HFFc6 (cell line): Measurements from ENCODE around the gene GLB1L3. TPM values are rescaled to one million over a fixed set of nuclear protein-coding genes. Genes with fewer than 3 reads are reported as not detected.

Experiments used
- DNase-seq: peaks from one replicate; pipeline ENCODE4 v3.0.0-alpha.2; 2018
- H3K27ac Mint-ChIP-seq: 2 replicates; pipeline ENCODE4 v1.8.0; 2020; ENCODE audit warnings: mild to moderate bottlenecking, mixed read lengths
- H3K27me3 Mint-ChIP-seq: 2 replicates; pipeline ENCODE4 v1.8.0; 2021; ENCODE audit warnings: mild to moderate bottlenecking, moderate library complexity, mixed read lengths; ENCODE audit not compliant: insufficient read depth
- H3K36me3 Mint-ChIP-seq: 2 replicates; pipeline ENCODE4 v1.8.0; 2021; ENCODE audit warnings: low read depth, mixed read lengths
- H3K4me1 Mint-ChIP-seq: 2 replicates; pipeline ENCODE4 v1.8.0; 2020; ENCODE audit warnings: low read depth, mixed read lengths
- H3K4me3 Mint-ChIP-seq: 2 replicates; pipeline ENCODE4 v1.8.0; 2020; ENCODE audit warnings: mild to moderate bottlenecking, moderate library complexity, mixed read lengths
- H3K9me3 Mint-ChIP-seq: 2 replicates; pipeline ENCODE4 v1.8.0; 2020; ENCODE audit warnings: mild to moderate bottlenecking, mixed read lengths
- total RNA-seq, 6 experiments: library from RNA; stranded (reverse); fragmentation: NEBNext Ultra II Directional; extraction: Animal tissue kit (Norgen Biotek cat#: 25700); gene quantifications; 2 replicates in 1 of 6; 3 replicates in 5 of 6; pipeline ENCODE4 v1.2.3, GENCODE V29; 2021
- TF ChIP-seq, protein P1 (sequence below): fragments of 200-600 bp; sonication (generic); IDR thresholded peaks from 2 replicates; pipeline ENCODE4 v1.5.0; 2021; ENCODE audit warnings: antibody characterized with exemption, mild to moderate bottlenecking

GLB1L3 gene
- total RNA-seq, 6 experiments from 2014 or later, result not detected

GRCh38 chr11:134345237-134345550 is 69.0 kb downstream of the GLB1L3 start:
- no peaks in the 10 kb centered on the region for H3K4me1 Mint-ChIP-seq
- H3K9me3 Mint-ChIP-seq, result peaks cover 27% of the 10 kb centered on the region; the same call in 1 of the 2 replicates
- TF ChIP-seq, protein P1, sequence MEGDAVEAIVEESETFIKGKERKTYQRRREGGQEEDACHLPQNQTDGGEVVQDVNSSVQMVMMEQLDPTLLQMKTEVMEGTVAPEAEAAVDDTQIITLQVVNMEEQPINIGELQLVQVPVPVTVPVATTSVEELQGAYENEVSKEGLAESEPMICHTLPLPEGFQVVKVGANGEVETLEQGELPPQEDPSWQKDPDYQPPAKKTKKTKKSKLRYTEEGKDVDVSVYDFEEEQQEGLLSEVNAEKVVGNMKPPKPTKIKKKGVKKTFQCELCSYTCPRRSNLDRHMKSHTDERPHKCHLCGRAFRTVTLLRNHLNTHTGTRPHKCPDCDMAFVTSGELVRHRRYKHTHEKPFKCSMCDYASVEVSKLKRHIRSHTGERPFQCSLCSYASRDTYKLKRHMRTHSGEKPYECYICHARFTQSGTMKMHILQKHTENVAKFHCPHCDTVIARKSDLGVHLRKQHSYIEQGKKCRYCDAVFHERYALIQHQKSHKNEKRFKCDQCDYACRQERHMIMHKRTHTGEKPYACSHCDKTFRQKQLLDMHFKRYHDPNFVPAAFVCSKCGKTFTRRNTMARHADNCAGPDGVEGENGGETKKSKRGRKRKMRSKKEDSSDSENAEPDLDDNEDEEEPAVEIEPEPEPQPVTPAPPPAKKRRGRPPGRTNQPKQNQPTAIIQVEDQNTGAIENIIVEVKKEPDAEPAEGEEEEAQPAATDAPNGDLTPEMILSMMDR, result no peak
- no peak for DNase-seq
- peaks cover 1% of the 10 kb centered on the region; the same call in 1 of the 2 replicates for H3K27me3 Mint-ChIP-seq
- no peaks in the 10 kb centered on the region for H3K36me3 Mint-ChIP-seq
- no peak overlapping the region for H3K4me3 Mint-ChIP-seq
- no peak overlapping the region for H3K27ac Mint-ChIP-seq

DNA sequence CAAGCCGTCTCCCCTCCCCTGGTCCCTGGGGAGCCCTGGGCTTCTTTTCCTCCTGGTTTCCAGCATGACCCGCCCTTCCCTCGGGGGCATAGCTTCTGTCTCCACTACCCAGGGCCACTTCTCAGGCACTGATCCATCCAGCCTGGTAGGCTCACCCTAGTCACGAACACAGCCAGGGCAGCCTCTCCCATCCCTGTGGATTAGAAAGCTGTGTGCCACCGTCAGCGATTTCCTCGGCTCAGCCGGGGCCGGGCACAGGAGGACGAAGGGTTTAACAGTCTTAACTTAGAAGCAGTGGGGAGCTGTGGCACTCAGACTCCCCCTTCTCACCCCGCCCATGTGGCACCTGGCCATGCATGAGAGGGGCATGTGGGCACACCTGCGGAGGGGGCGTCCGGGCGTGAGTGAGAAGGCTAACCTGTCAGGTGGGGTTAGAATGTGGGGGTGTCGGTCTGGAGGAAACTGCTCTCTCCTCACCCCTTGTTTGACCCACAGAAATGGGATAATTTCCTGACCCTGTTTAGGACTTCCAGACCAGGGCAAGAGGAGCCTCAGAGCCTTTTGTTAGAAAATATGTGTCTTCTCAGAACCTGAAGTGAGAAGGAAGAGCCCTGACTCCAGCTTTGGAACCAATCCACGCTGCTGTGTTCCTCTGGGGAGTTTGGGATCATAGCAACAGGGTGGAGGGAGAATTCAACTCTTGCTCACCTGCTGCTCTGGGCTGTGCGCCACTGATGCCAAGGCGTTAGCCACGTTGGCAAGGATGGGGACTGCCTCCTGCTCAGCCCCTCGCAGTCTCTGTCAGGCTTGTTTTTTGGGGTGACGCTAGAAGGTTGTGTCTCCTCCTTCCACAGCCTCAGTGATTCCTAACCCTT is 70.2 kb downstream of the GLB1L3 start:
- Mint-ChIP-seq H3K27me3 (peaks cover 1% of the 10 kb centered on the region; the same call in 1 of the 2 replicates), H3K27ac (no peak overlapping the region), H3K9me3 (peaks cover 21% of the 10 kb centered on the region; the same call in 1 of the 2 replicates), H3K36me3 (no peaks in the 10 kb centered on the region), H3K4me3 (no peak overlapping the region), H3K4me1 (no peaks in the 10 kb centered on the region)
- TF ChIP-seq, protein P1, result no peak
- no peak for DNase-seq

DNA sequence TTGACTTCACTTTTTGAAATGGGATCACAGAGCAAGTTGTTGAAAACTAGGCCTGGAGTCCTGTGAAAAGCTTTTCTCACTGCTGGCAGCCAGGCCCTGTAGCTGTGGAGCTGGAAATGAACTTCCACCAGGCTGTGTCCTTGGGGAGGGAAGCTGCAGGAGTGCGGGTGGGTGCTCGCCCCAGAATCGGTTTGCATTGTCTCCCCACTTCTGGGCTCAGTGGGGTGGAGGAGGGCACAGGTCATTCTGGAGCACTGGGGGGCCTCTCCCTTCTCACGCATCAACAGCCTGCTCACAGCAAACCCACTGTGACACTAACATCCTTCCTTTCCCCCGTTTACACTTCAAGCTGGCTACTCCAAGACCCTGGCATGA is 70.8 kb downstream of the GLB1L3 start:
- Mint-ChIP-seq H3K4me3 (no peak overlapping the region), H3K27me3 (peaks cover 1% of the 10 kb centered on the region; the same call in 1 of the 2 replicates), H3K4me1 (no peaks in the 10 kb centered on the region), H3K9me3 (peaks cover 20% of the 10 kb centered on the region; the same call in 1 of the 2 replicates), H3K36me3 (no peaks in the 10 kb centered on the region), H3K27ac (no peak overlapping the region)
- no peak for DNase-seq
- TF ChIP-seq, protein P1, result no peak

DNA sequence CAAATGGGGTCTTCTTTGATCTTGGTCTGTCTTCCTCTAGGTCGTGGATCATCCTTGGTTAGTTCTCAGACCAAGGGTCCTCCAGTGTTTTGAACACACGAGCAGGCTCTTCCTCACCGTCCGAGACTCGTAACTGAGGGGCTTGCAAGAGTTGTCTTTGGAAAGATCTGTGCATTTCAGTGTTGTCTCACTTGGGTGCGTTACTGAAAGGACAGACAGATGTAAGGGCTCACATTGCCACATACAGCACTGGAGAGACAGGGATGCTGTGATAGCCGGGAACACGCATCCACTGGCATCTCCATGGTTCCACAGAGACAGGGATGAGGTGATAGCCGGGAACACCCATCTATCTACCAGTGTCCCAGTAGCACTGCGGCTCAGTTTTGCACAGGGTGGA is 71.3 kb downstream of the GLB1L3 start:
- H3K27ac Mint-ChIP-seq, result no peak overlapping the region
- peaks cover 1% of the 10 kb centered on the region; the same call in 1 of the 2 replicates for H3K27me3 Mint-ChIP-seq
- H3K9me3 Mint-ChIP-seq, result peaks cover 24% of the 10 kb centered on the region; the same call in 1 of the 2 replicates
- no peaks in the 10 kb centered on the region for H3K36me3 Mint-ChIP-seq
- DNase-seq, result no peak
- no peaks in the 10 kb centered on the region for H3K4me1 Mint-ChIP-seq
- no peak overlapping the region for H3K4me3 Mint-ChIP-seq
- TF ChIP-seq, protein P1, result no peak

DNA sequence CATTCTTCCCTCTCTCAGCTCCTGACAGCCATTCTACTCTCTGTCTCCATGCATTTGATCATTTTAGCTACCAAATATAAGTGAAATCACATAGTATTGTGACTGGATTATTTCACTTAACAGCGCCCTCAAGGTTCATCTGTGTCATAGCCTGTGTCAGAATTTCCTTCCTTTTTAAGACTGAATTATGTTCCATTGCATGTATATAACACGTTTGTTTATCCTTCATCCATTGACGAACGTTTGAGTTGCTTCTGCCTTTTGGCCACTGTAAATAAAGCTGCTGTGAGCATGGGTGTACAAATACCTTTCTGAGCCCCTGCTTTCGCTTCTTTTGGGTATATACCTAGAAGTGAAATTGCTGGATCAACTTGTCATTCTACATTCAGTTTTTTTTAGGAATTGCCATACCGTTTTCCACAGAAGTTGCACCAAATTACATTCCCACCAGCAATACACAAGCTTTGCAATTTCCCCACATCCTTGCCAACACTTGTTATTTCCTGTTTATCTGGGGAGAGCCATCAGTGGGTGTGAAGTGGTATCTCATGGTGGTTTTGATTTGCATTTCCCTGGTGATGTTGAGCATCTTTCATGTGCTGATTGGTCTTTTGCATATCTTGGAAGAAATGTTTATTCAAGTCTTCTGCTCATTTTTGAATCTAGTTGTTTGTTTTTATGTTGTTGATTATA is 73.1 kb downstream of the GLB1L3 start:
- Mint-ChIP-seq H3K4me3 (no peak overlapping the region), H3K9me3 (peaks cover 16% of the 10 kb centered on the region; the same call in 1 of the 2 replicates), H3K27me3 (peaks cover 1% of the 10 kb centered on the region; the same call in 1 of the 2 replicates)

More for the DNA sequence above, 73.1 kb downstream of the GLB1L3 start:
- DNase-seq, result no peak
- TF ChIP-seq, protein P1, result no peak
- H3K4me1 Mint-ChIP-seq, result no peaks in the 10 kb centered on the region
- no peak overlapping the region for H3K27ac Mint-ChIP-seq
- no peaks in the 10 kb centered on the region for H3K36me3 Mint-ChIP-seq
